HG03108 (cell line): Measurements from ENCODE around the gene LARP6.
"Not testable (repeated sequence)": the region's sequence is repeated elsewhere in the genome, so short reads cannot be mapped to it uniquely, and the experiment has no call there.

Experiments used
- ATAC-seq: cut with Tn5 transposase; IDR thresholded peaks from one replicate; pipeline ENCODE4 v1.9.1; 2021; ENCODE audit warnings: moderate library complexity; ENCODE audit not compliant: unreplicated experiment

Gene LARP6

GRCh38 chr15:70859322-70859908 is 5.5 kb upstream of the LARP6 start:
- no peak for ATAC-seq

- ATAC-seq, result not testable (repeated sequence)
Measured at GRCh38 chr15:70858614-70859321, 4.8 kb upstream of the LARP6 start.

GRCh38 chr15:70857562-70858285 is 3.8 kb upstream of the LARP6 start:
- no peak for ATAC-seq

GRCh38 chr15:70856884-70857561 is 3.1 kb upstream of the LARP6 start:
- ATAC-seq, result no peak

- no peak for ATAC-seq
Measured at GRCh38 chr15:70856177-70856883, 2.4 kb upstream of the LARP6 start.

GRCh38 chr15:70855764-70856163 is 1.8 kb upstream of the LARP6 start:
- ATAC-seq, result no peak

- no peak for ATAC-seq
Measured at GRCh38 chr15:70854666-70854976, 664 bp upstream of the LARP6 start.

- ATAC-seq, result no peak
Measured at GRCh38 chr15:70853318-70853972, 512 bp downstream of the LARP6 start.

GRCh38 chr15:70852501-70853317 is 1.2 kb downstream of the LARP6 start:
- no peak for ATAC-seq

- ATAC-seq, result no peak
Measured at GRCh38 chr15:70851889-70852288, 2.1 kb downstream of the LARP6 start.

- ATAC-seq, result no peak
Measured at GRCh38 chr15:70845602-70846360, 8.2 kb downstream of the LARP6 start.

- ATAC-seq, result no peak
Measured at GRCh38 chr15:70837476-70837875, 16.5 kb downstream of the LARP6 start.

GRCh38 chr15:70835841-70836240 is 18.1 kb downstream of the LARP6 start:
- ATAC-seq, result no peak

GRCh38 chr15:70835415-70835814 is 18.5 kb downstream of the LARP6 start:
- ATAC-seq, result no peak

- no peak for ATAC-seq
Measured at GRCh38 chr15:70834999-70835398, 19.0 kb downstream of the LARP6 start.

- ATAC-seq, result no peak
Measured at GRCh38 chr15:70833861-70834765, 19.8 kb downstream of the LARP6 start.

- no peak for ATAC-seq
Measured at GRCh38 chr15:70833422-70833821, 20.5 kb downstream of the LARP6 start.

GRCh38 chr15:70832176-70832575 is 21.8 kb downstream of the LARP6 start:
- ATAC-seq, result no peak
